Ammon's horn (tissue), 1 donor: ENCODE measurements around the gene COMT.
A peak's percentile ranks its signal among the peaks of the same experiment; 100 is the strongest.
"Not testable (repeated sequence)": the region's sequence is repeated elsewhere in the genome, so short reads cannot be mapped to it uniquely, and the experiment has no call there.

ENCODE experiments used
- DNase-seq: peaks from one replicate; pipeline ENCODE4 v3.0.0-alpha.2; 2016; ENCODE audit warnings: low spot score

COMT gene

GRCh38 chr22:19941365-19942082 lies at the start of gene COMT, which contains the start of gene TXNRD2:
Gene COMT (plus strand): TSS chr22:19941772. CDS start chr22:19962527, 20,755 bp downstream.
Gene TXNRD2 (minus strand): TSS chr22:19941818. CDS start chr22:19941803, 15 bp downstream.
- DNase-seq = peak; percentile 65

- no peak for DNase-seq
Measured at GRCh38 chr22:19892257-19892879, 49.2 kb upstream of the COMT start.

- no peak for DNase-seq
Measured at GRCh38 chr22:19892925-19893324, 48.6 kb upstream of the COMT start.

GRCh38 chr22:19893363-19893762 lies 48.2 kb upstream of the COMT start:
- DNase-seq = no peak

- no peak for DNase-seq
Measured at GRCh38 chr22:19895160-19895849, 46.3 kb upstream of the COMT start.

GRCh38 chr22:19896665-19897355 lies 44.8 kb upstream of the COMT start:
- no peak for DNase-seq

- no peak for DNase-seq
Measured at GRCh38 chr22:19897726-19898125, 43.8 kb upstream of the COMT start.

GRCh38 chr22:19898145-19898544 lies 43.4 kb upstream of the COMT start:
- no peak for DNase-seq

- no peak for DNase-seq
Measured at GRCh38 chr22:19898831-19899567, 42.6 kb upstream of the COMT start.

GRCh38 chr22:19900707-19901436 lies 40.7 kb upstream of the COMT start:
- DNase-seq = no peak

GRCh38 chr22:19901577-19902244 lies 39.9 kb upstream of the COMT start:
- no peak for DNase-seq

GRCh38 chr22:19902245-19902715 lies 39.3 kb upstream of the COMT start:
- no peak for DNase-seq

GRCh38 chr22:19903031-19903430 lies 38.5 kb upstream of the COMT start:
- DNase-seq = no peak

- DNase-seq = no peak
Measured at GRCh38 chr22:19903513-19903912, 38.1 kb upstream of the COMT start.

GRCh38 chr22:19904174-19904856 lies 37.3 kb upstream of the COMT start:
- no peak for DNase-seq

GRCh38 chr22:19904935-19905334 lies 36.6 kb upstream of the COMT start:
- no peak for DNase-seq

- no peak for DNase-seq
Measured at GRCh38 chr22:19905347-19906276, 36.0 kb upstream of the COMT start.

GRCh38 chr22:19906864-19907263 lies 34.7 kb upstream of the COMT start:
- DNase-seq = not testable (repeated sequence)

GRCh38 chr22:19907902-19908301 lies 33.7 kb upstream of the COMT start:
- not testable (repeated sequence) for DNase-seq
